HT-29 (cell line): Measurements from ENCODE around the gene ADAMTSL2. TPM values are rescaled to one million over a fixed set of nuclear protein-coding genes. Genes with fewer than 3 reads are reported as not detected.

Experiments
- DNase-seq: peaks from one replicate; pipeline ENCODE4 v3.0.0-alpha.2; 2015; ENCODE audit warnings: low spot score
- total RNA-seq: library from RNA; depleted of rRNA; stranded (reverse); fragments of >200 nt; shearing (Covaris generic); gene quantifications from 2 replicates; pipeline ENCODE4 v1.2.3, GENCODE V29; 2014

Gene ADAMTSL2
- total RNA-seq, 1 experiment from 2014 or later = 0.25 TPM

GRCh38 chr9:133573791-133574515 lies 39.4 kb downstream of the ADAMTSL2 start:
- no peak for DNase-seq

GRCh38 chr9:133574771-133575170 lies 40.3 kb downstream of the ADAMTSL2 start:
- no peak for DNase-seq

- DNase-seq = no peak
Measured at GRCh38 chr9:133575186-133576030, 40.9 kb downstream of the ADAMTSL2 start.

GRCh38 chr9:133576031-133576874 lies 41.7 kb downstream of the ADAMTSL2 start:
- no peak for DNase-seq

- no peak for DNase-seq
Measured at GRCh38 chr9:133576875-133577736, 42.6 kb downstream of the ADAMTSL2 start.

- no peak for DNase-seq
Measured at GRCh38 chr9:133577737-133578112, 43.2 kb downstream of the ADAMTSL2 start.

- no peak for DNase-seq
Measured at GRCh38 chr9:133578524-133579441, 44.3 kb downstream of the ADAMTSL2 start.

- no peak for DNase-seq
Measured at GRCh38 chr9:133579601-133580418, 45.3 kb downstream of the ADAMTSL2 start.

- DNase-seq = no peak
Measured at GRCh38 chr9:133580419-133580738, 45.9 kb downstream of the ADAMTSL2 start.

- DNase-seq = no peak
Measured at GRCh38 chr9:133581011-133581410, 46.5 kb downstream of the ADAMTSL2 start.

- DNase-seq = no peak
Measured at GRCh38 chr9:133581513-133582343, 47.2 kb downstream of the ADAMTSL2 start.

- DNase-seq = no peak
Measured at GRCh38 chr9:133582501-133583045, 48.1 kb downstream of the ADAMTSL2 start.

GRCh38 chr9:133583111-133583510 lies 48.6 kb downstream of the ADAMTSL2 start:
- DNase-seq = no peak

GRCh38 chr9:133583586-133583985 lies 49.1 kb downstream of the ADAMTSL2 start:
- DNase-seq = no peak

- no peak for DNase-seq
Measured at GRCh38 chr9:133584167-133584558, 49.7 kb downstream of the ADAMTSL2 start.

- DNase-seq = no peak
Measured at GRCh38 chr9:133584559-133585476, 50.3 kb downstream of the ADAMTSL2 start.
